HepG2 (cell line): ENCODE results near the gene DSCAML1. TPM values are rescaled to one million over a fixed set of nuclear protein-coding genes. Genes with fewer than 3 reads are reported as not detected.

Source experiments
- ATAC-seq: fragments of 200-7000 bp; cut with Tn5 transposase; 3 replicates; pipeline ENCODE4 v1.9.1; 2020; ENCODE audit warnings: mild to moderate bottlenecking, moderate library complexity
- BruUV-seq: library from RNA; stranded (reverse); fragments of 400-500 nt; replicated peaks from 2 replicates; lab custom pipeline; 2021; lab: Mats Ljungman, UMichigan
- CTCF ChIA-PET: fragments of 300-600 bp; formaldehyde crosslinking; extraction: SDS; loops from one replicate; lab custom pipeline; 2021; ENCODE audit warnings: low total read pairs, inconsistent platforms, low intra/inter-chr PET ratio; lab: Yijun Ruan, JAX
- POLR2A ChIA-PET: fragments of 350-600 bp; sonication (Branson Sonifier 250); formaldehyde crosslinking; loops from one replicate; lab custom pipeline; 2020; ENCODE audit warnings: antibody characterized with exemption, inconsistent platforms; lab: Yijun Ruan, JAX
- DNase-seq: peaks from one replicate; pipeline ENCODE4 v3.0.0-alpha.2; 2015; ENCODE audit warnings: low spot score
- FAIRE-seq: peaks from 3 replicates; lab custom pipeline; 2011; peaks lifted over from hg19 to GRCh38; lab: Jason Lieb, UNC
- H2AFZ ChIP-seq: one replicate; pipeline ENCODE4 v1.6.1; 2011; ENCODE audit warnings: low read length, inconsistent platforms
- H3K27ac ChIP-seq: fragments of 300-600 bp; 3 replicates; pipeline ENCODE4 v1.8.0; 2011; ENCODE audit warnings: mixed run types, mild to moderate bottlenecking, mixed read lengths, low read length, inconsistent platforms; ENCODE audit not compliant: insufficient read depth; ENCODE audit errors: extremely low read length
- H3K27me3 ChIP-seq, 2 experiments: fragments of 200-600 bp in 1 of 2; 2 replicates in 1 of 2; 3 replicates in 1 of 2; pipeline versions ENCODE4 v1.6.0 to v1.8.0; 2011; ENCODE audit warnings: low read length in 2 of 2, mild to moderate bottlenecking in 2 of 2, moderate library complexity in 2 of 2, inconsistent platforms in 1 of 2; ENCODE audit not compliant: insufficient read depth in 2 of 2, control insufficient read depth in 1 of 2
- H3K36me3 ChIP-seq, 2 experiments: fragments of 200-600 bp in 1 of 2; replicated peaks in 1 of 2; 2 replicates in 1 of 2; 3 replicates in 1 of 2; pipeline versions ENCODE4 v1.5.1 to v1.8.0; 2011; ENCODE audit warnings: low read length in 2 of 2, inconsistent platforms in 1 of 2; ENCODE audit not compliant: insufficient read depth in 2 of 2, control insufficient read depth in 1 of 2
- H3K4me1 ChIP-seq: 2 replicates; pipeline ENCODE4 v1.5.1; 2012; ENCODE audit warnings: low read length, inconsistent platforms; ENCODE audit not compliant: insufficient read depth
- H3K4me2 ChIP-seq: 2 replicates; pipeline ENCODE4 v1.6.0; 2011; ENCODE audit warnings: low read depth, low read length, inconsistent platforms
- H3K4me3 ChIP-seq, 3 experiments: fragments of 200-600 bp in 1 of 3; sonication (generic), shearing (Covaris generic) in 1 of 3; replicated peaks in 1 of 3; 2 replicates each; pipeline ENCODE4 v1.5.1; 2011 to 2016; ENCODE audit warnings: low read length in 3 of 3, inconsistent platforms in 2 of 3, low read depth in 2 of 3, mild to moderate bottlenecking in 2 of 3, control low read depth in 1 of 3, mixed read lengths in 1 of 3; ENCODE audit not compliant: insufficient read depth in 1 of 3
- H3K79me2 ChIP-seq: one replicate; pipeline ENCODE4 v1.6.1; 2011; ENCODE audit warnings: low read length, inconsistent platforms; ENCODE audit not compliant: insufficient read depth
- H3K9ac ChIP-seq: 2 replicates; pipeline ENCODE4 v1.6.0; 2011; ENCODE audit warnings: mild to moderate bottlenecking, low read depth, low read length, inconsistent platforms; ENCODE audit not compliant: insufficient read depth
- H3K9me3 ChIP-seq: 2 replicates; pipeline ENCODE4 v1.5.1; 2012; ENCODE audit warnings: mild to moderate bottlenecking, low read length
- H4K20me1 ChIP-seq: 2 replicates; pipeline ENCODE4 v1.6.0; 2011; ENCODE audit warnings: inconsistent platforms, mild to moderate bottlenecking, low read length, moderate library complexity; ENCODE audit not compliant: insufficient read depth
- LRRFIP1 ChIP-seq: sonication (generic); formaldehyde crosslinking; conservative IDR thresholded peaks from 2 replicates; pipeline ENCODE4 v1.4.0; 2020; ENCODE audit warnings: missing genetic modification reagents
- ZBTB46 ChIP-seq: sonication (generic); formaldehyde crosslinking; IDR thresholded peaks from 2 replicates; pipeline ENCODE4 v1.4.0; 2020; ENCODE audit warnings: mild to moderate bottlenecking, missing genetic modification reagents, borderline replicate concordance
- ZFP36L1 ChIP-seq: sonication (generic); formaldehyde crosslinking; IDR thresholded peaks from 2 replicates; pipeline ENCODE4 v1.8.0; 2022; ENCODE audit warnings: mild to moderate bottlenecking, missing genetic modification reagents, moderate library complexity
- ZMYM4 ChIP-seq: sonication (generic); formaldehyde crosslinking; IDR thresholded peaks from 2 replicates; pipeline ENCODE4 v1.8.1; 2023; ENCODE audit warnings: mild to moderate bottlenecking, missing genetic modification reagents
- ZNF768 ChIP-seq: sonication (generic); formaldehyde crosslinking; IDR thresholded peaks from 2 replicates; pipeline ENCODE4 v1.4.0; 2020; ENCODE audit warnings: missing genetic modification reagents
- WGBS: methylation state at CpG from one replicate; pipeline ENCODE4 v1.1.6; 2017; ENCODE audit warnings: low lambda C conversion rate; 5-methylcytosine and 5-hydroxymethylcytosine counted together
- in situ Hi-C: cut with HindIII; loops from 2 replicates; pipeline ENCODE4 v1.10.0; 2017; ENCODE audit warnings: low pct_unique_long_range_greater_than_20kb; ENCODE audit not compliant: extremely low pct_ligation_motif_present
- intact Hi-C: fragments of 100-400 bp; cut with micrococcal nuclease; formaldehyde crosslinking; loops from one replicate; pipeline ENCODE4 v1.10.0; 2022; ENCODE audit not compliant: unreplicated experiment
- polyA plus RNA-seq, 8 experiments: library from polyadenylated mRNA; depleted of rRNA in 3 of 8; stranded (reverse) in 7 of 8; unstranded in 1 of 8; fragments of >200 nt; fragmentation: Illumina TruSeq in 4 of 8; extraction: Trizol in 4 of 8; gene quantifications; 2 replicates each; pipeline versions ENCODE4 v1.2.1 to v1.2.3, GENCODE V29; 2011 to 2016; ENCODE audit warnings: low read depth in 4 of 8, missing spikeins in 1 of 8, mixed read lengths in 1 of 8; ENCODE audit not compliant: insufficient read depth in 1 of 8
- total RNA-seq, 5 experiments: library from RNA; depleted of rRNA; stranded (reverse); fragments of >200 nt; fragmentation: Illumina TruSeq; extraction: Trizol; gene quantifications; 2 replicates each; pipeline ENCODE4 v1.2.3, GENCODE V29; 2016; ENCODE audit warnings: low read depth in 1 of 5

The DSCAML1 gene
- total and polyA plus RNA-seq, 2 of the 13 experiments (the other 11 are each of a cell fraction or from before 2014, with no cell fraction given) = 0.29 to 0.40 TPM

GRCh38 chr11:117618302-117618981 is 178.6 kb downstream of the DSCAML1 start (continued):
- TF ChIP-seq LRRFIP1 (CRISPR knock-in tag) = no peak
- no peak for TF ChIP-seq ZBTB46 (CRISPR knock-in tag)
- TF ChIP-seq, all 625 proteins: peak for 0

- in situ Hi-C loops (no loop called here), intact Hi-C loops (no loop called here)
- H3K36me3 ChIP-seq = no peaks in the 10 kb centered on the region
- H3K4me3 ChIP-seq = no peak overlapping the region
- FAIRE-seq (no peak), ATAC-seq (no peak), DNase-seq (no peak)
- no TSS peak for BruUV-seq
- no peaks in the 10 kb centered on the region for H4K20me1 ChIP-seq
- ChIA-PET POLR2A (no interaction called here), CTCF (no interaction called here)
- TF ChIP-seq ZFP36L1 (CRISPR knock-in tag) (no peak), ZMYM4 (CRISPR knock-in tag) (no peak), ZNF768 (CRISPR knock-in tag) (peak; percentile 71)
- WGBS = 50% methylated on average over 1 of the region's 3 CpGs
- H3K9me3 ChIP-seq = peaks cover 9% of the 10 kb centered on the region
- H3K9ac ChIP-seq = no peak overlapping the region
- H3K27ac ChIP-seq = no peak overlapping the region
- H3K79me2 ChIP-seq = no peaks in the 10 kb centered on the region
- H3K4me2 ChIP-seq = no peak overlapping the region
- no peak overlapping the region for H2AFZ ChIP-seq
- H3K27me3 ChIP-seq = no peaks in the 10 kb centered on the region; a peak in 2 of 5 replicates
- H3K4me1 ChIP-seq = no peaks in the 10 kb centered on the region
Measured at GRCh38 chr11:117616979-117617378, 180.0 kb downstream of the DSCAML1 start.
